ENCODE measurements around the gene GNB1L.

The GNB1L gene

GRCh38 chr22:19869497-19870152 is 15.0 kb upstream of the GNB1L start:
- DNase-seq (ENCODE audit: extremely low read depth, low read depth) = no peak
- TF ChIP-seq CTCF (IDR thresholded peaks at IDR 0.05; ENCODE audit: low read depth, low read length) = no peak

- DNase-seq (ENCODE audit: extremely low read depth, low read depth) = no peak
- TF ChIP-seq CTCF (IDR thresholded peaks at IDR 0.05; ENCODE audit: low read depth, low read length) = no peak
These were observed 14.2 kb upstream of the GNB1L start for GRCh38 chr22:19868773-19869471.

- TF ChIP-seq CTCF (IDR thresholded peaks at IDR 0.05; ENCODE audit: low read depth, low read length) = no peak
- DNase-seq (ENCODE audit: extremely low read depth, low read depth) = no peak
These were observed 13.7 kb upstream of the GNB1L start for GRCh38 chr22:19868333-19868732.

- DNase-seq (ENCODE audit: extremely low read depth, low read depth) = no peak
- no peak for TF ChIP-seq CTCF (IDR thresholded peaks at IDR 0.05; ENCODE audit: low read depth, low read length)
These were observed 12.9 kb upstream of the GNB1L start for GRCh38 chr22:19867617-19868016.

- DNase-seq (ENCODE audit: extremely low read depth, low read depth) = no peak
- TF ChIP-seq CTCF (IDR thresholded peaks at IDR 0.05; ENCODE audit: low read depth, low read length) = no peak
These were observed 12.0 kb upstream of the GNB1L start for GRCh38 chr22:19866665-19867009.

- DNase-seq (ENCODE audit: extremely low read depth, low read depth) = no peak
- no peak for TF ChIP-seq CTCF (IDR thresholded peaks at IDR 0.05; ENCODE audit: low read depth, low read length)
These were observed 10.6 kb upstream of the GNB1L start for GRCh38 chr22:19865141-19865829.

GRCh38 chr22:19864538-19865106 is 9.9 kb upstream of the GNB1L start:
- no peak for TF ChIP-seq CTCF (IDR thresholded peaks at IDR 0.05; ENCODE audit: low read depth, low read length)
- DNase-seq (ENCODE audit: extremely low read depth, low read depth) = no peak

Measured in AG09319 (cell line).